Neutrophil (primary cell): ENCODE measurements around the gene PTPRO.

Experiments used
- H3K27ac ChIP-seq: fragments of 200-600 bp; sonication (generic); 2 replicates; pipeline ENCODE4 v1.5.1; 2016; ENCODE audit warnings: mild to moderate bottlenecking, moderate library complexity
- H3K27me3 ChIP-seq: fragments of 200-600 bp; sonication (generic); 2 replicates; pipeline ENCODE4 v1.6.0; 2016; ENCODE audit warnings: mild to moderate bottlenecking
- H3K36me3 ChIP-seq: fragments of 200-600 bp; sonication (generic); 2 replicates; pipeline ENCODE4 v1.5.1; 2017
- H3K4me1 ChIP-seq, 2 experiments: fragments of 200-600 bp in 1 of 2; sonication (generic) in 1 of 2; 1 replicate in 1 of 2; 2 replicates in 1 of 2; pipeline versions ENCODE4 v1.5.1 to v1.6.1; 2013 to 2016; ENCODE audit warnings: low read depth in 1 of 2, low read length in 1 of 2, mild to moderate bottlenecking in 1 of 2, moderate library complexity in 1 of 2; ENCODE audit not compliant: control insufficient read depth in 1 of 2, insufficient read depth in 1 of 2
- H3K4me3 ChIP-seq, 2 experiments: fragments of 200-600 bp in 1 of 2; sonication (generic) in 1 of 2; 1 replicate in 1 of 2; 2 replicates in 1 of 2; pipeline ENCODE4 v1.5.1; 2013 to 2016; ENCODE audit warnings: low read depth in 1 of 2, low read length in 1 of 2, mild to moderate bottlenecking in 1 of 2, moderate library complexity in 1 of 2
- H3K9me3 ChIP-seq: fragments of 200-600 bp; sonication (generic); 2 replicates; pipeline ENCODE4 v1.5.1; 2016
- TF ChIP-seq, protein P1 (sequence below): fragments of 200-600 bp; sonication (generic); IDR thresholded peaks from 2 replicates; pipeline ENCODE4 v1.5.1; 2016; ENCODE audit warnings: antibody characterized with exemption

PTPRO gene

DNA sequence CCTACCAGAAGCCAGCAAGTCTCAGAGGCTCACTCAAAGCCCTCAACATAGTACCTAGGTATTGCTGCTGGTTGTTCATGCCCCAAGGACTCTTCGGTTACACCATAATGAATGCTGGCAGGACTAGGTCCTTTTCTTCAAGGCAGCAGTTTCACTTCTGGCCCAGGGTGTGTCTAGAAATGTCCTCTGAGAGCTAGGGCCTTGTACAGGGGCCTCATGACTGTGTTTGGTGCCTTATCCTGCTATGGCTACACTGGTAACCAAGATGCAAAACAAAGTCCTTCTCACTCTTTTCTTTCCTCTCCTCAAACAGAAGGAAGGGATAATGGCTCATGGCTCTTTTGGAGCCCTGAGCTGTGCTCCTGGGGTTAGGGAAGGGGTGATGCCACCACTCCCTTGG is 15.2 kb upstream of the PTPRO start:
- TF ChIP-seq, protein P1, sequence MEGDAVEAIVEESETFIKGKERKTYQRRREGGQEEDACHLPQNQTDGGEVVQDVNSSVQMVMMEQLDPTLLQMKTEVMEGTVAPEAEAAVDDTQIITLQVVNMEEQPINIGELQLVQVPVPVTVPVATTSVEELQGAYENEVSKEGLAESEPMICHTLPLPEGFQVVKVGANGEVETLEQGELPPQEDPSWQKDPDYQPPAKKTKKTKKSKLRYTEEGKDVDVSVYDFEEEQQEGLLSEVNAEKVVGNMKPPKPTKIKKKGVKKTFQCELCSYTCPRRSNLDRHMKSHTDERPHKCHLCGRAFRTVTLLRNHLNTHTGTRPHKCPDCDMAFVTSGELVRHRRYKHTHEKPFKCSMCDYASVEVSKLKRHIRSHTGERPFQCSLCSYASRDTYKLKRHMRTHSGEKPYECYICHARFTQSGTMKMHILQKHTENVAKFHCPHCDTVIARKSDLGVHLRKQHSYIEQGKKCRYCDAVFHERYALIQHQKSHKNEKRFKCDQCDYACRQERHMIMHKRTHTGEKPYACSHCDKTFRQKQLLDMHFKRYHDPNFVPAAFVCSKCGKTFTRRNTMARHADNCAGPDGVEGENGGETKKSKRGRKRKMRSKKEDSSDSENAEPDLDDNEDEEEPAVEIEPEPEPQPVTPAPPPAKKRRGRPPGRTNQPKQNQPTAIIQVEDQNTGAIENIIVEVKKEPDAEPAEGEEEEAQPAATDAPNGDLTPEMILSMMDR = no peak
- H3K27ac ChIP-seq = no peak overlapping the region
- no peaks in the 10 kb centered on the region for H3K4me1 ChIP-seq
- H3K27me3 ChIP-seq = no peaks in the 10 kb centered on the region
- H3K36me3 ChIP-seq = no peaks in the 10 kb centered on the region
- no peaks in the 10 kb centered on the region for H3K9me3 ChIP-seq
- no peak overlapping the region for H3K4me3 ChIP-seq

DNA sequence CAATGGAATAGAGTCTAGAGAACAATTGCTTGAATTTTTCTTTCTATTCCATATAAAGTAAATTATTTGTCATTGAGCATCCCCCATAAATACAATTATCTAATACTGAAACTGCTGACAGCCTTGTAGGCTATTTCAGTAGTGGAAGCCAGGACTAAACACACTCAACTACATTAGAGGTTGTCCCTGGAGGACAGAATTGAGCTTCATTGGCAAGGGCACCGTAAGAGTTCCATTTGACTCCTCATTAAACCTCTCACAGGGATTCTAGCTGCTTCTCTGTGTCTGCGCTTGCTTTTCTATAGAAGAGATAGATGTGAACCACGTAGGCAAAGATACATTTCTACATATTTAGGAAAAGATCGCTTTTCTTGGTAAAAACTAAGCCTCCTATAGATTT is 3.5 kb upstream of the PTPRO start:
- no peaks in the 10 kb centered on the region for H3K4me1 ChIP-seq
- H3K36me3 ChIP-seq = no peaks in the 10 kb centered on the region
- TF ChIP-seq, protein P1 = no peak
- no peak overlapping the region for H3K27ac ChIP-seq
- H3K4me3 ChIP-seq = no peak overlapping the region
- peaks cover 65% of the 10 kb centered on the region for H3K27me3 ChIP-seq
- H3K9me3 ChIP-seq = no peaks in the 10 kb centered on the region

DNA sequence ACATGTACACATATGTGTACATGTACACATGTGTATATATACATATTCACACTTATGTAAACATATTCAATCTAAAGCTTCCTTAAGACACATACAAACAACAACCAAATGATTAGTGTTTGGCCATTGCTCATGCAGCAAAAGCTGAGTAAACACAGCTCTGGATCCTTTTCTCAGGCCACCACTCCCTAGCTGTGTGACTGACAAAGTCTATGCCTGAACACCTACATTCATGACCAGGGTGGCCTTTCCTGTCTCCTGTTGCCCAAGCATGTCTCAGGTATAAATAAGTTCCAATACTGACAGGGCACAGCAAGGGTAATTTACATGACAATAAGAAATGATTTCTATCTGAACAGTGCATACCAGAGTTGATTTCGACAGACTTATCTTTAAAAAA is 1.4 kb upstream of the PTPRO start:
- H3K9me3 ChIP-seq = no peaks in the 10 kb centered on the region
- H3K4me1 ChIP-seq = no peaks in the 10 kb centered on the region
- no peak overlapping the region for H3K4me3 ChIP-seq
- no peaks in the 10 kb centered on the region for H3K36me3 ChIP-seq
- no peak overlapping the region for H3K27ac ChIP-seq
- TF ChIP-seq, protein P1 = no peak
- peaks cover 82% of the 10 kb centered on the region for H3K27me3 ChIP-seq

- no peak overlapping the region for H3K4me3 ChIP-seq
- no peaks in the 10 kb centered on the region for H3K4me1 ChIP-seq
- TF ChIP-seq, protein P1 = no peak
- H3K27ac ChIP-seq = no peak overlapping the region
- no peaks in the 10 kb centered on the region for H3K36me3 ChIP-seq
- H3K27me3 ChIP-seq = peaks cover 88% of the 10 kb centered on the region
- no peaks in the 10 kb centered on the region for H3K9me3 ChIP-seq
Measured at GRCh38 chr12:15323480-15323879, 1.2 kb downstream of the PTPRO start.

- TF ChIP-seq, protein P1 = no peak
- H3K27ac ChIP-seq = no peak overlapping the region
- H3K36me3 ChIP-seq = no peaks in the 10 kb centered on the region
- H3K4me1 ChIP-seq = no peaks in the 10 kb centered on the region
- H3K9me3 ChIP-seq = no peaks in the 10 kb centered on the region
- peaks cover 28% of the 10 kb centered on the region for H3K27me3 ChIP-seq
- H3K4me3 ChIP-seq = no peak overlapping the region
Measured at GRCh38 chr12:15329891-15330290, 7.6 kb downstream of the PTPRO start.

DNA sequence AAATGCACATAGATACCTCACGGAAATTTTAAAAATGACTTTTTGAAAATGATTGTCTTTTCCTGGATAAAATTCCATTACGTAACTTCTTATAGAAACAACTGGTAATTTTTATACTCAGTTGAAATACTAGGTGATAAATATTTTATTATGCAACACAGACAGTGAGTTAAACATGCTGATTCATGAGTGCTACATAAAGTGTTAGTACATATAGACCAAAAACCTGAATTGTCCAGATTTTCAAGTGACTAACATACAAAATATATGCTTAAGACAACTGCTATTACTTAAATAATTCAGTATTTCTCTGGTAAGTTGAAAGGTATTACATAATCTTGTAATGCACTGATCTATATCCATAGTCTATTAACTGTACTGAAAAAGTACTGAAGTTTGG is 11.9 kb downstream of the PTPRO start:
- Histone ChIP-seq H3K4me3 (no peak overlapping the region), H3K4me1 (no peaks in the 10 kb centered on the region), H3K27me3 (peaks cover 4% of the 10 kb centered on the region), H3K36me3 (no peaks in the 10 kb centered on the region), H3K9me3 (no peaks in the 10 kb centered on the region), H3K27ac (no peak overlapping the region)
- TF ChIP-seq, protein P1 = no peak
